Upper lobe of left lung (tissue), 6 donors: ENCODE data around the gene KCNT1. TPM values are rescaled to one million over a fixed set of nuclear protein-coding genes. Genes with fewer than 3 reads are reported as not detected.

Source experiments
- ATAC-seq, 2 donors: fragments of 200-7000 bp; cut with Tn5 transposase; one replicate each; pipeline ENCODE4 v1.9.1; 2022; ENCODE audit warnings: mild to moderate bottlenecking in 2 of 2, moderate library complexity in 2 of 2; ENCODE audit not compliant: low FRiP score in 2 of 2
- DNase-seq, 2 donors: peaks; one replicate each; pipeline ENCODE4 v3.0.0-alpha.2; 2019 to 2020
- H3K27ac ChIP-seq, 4 donors: fragments of 200-600 bp; sonication (generic); one replicate each; pipeline ENCODE4 v1.5.1; 2016 to 2019
- H3K27me3 ChIP-seq, 4 donors: fragments of 200-600 bp; sonication (generic); one replicate each; pipeline ENCODE4 v1.5.1; 2017 to 2019
- H3K36me3 ChIP-seq, 4 donors: fragments of 200-600 bp; sonication (generic); one replicate each; pipeline ENCODE4 v1.5.1; 2016 to 2019
- H3K4me1 ChIP-seq, 4 donors: fragments of 200-600 bp; sonication (generic); one replicate each; pipeline ENCODE4 v1.5.1; 2018 to 2019
- H3K4me3 ChIP-seq, 4 donors: fragments of 200-600 bp; sonication (generic); one replicate each; pipeline ENCODE4 v1.5.1; 2017 to 2019; ENCODE audit warnings: mild to moderate bottlenecking in 2 of 4, moderate library complexity in 1 of 4
- H3K9me3 ChIP-seq, 4 donors: fragments of 200-600 bp; sonication (generic); one replicate each; pipeline ENCODE4 v1.5.1; 2018 to 2019
- CTCF ChIP-seq, 6 experiments: fragments of 450-650 bp in 4 of 6; fragments of 200-600 bp in 2 of 6; sonication (generic) in 2 of 6; IDR thresholded peaks; one replicate each; pipeline ENCODE4 v1.5.1; 2016 to 2019; ENCODE audit warnings: antibody characterized with exemption in 6 of 6
- EP300 ChIP-seq, 4 donors: sonication (generic); formaldehyde crosslinking; IDR thresholded peaks; one replicate each; pipeline ENCODE4 v1.5.1; 2017; ENCODE audit warnings: antibody characterized with exemption in 4 of 4, control low read depth in 2 of 4
- POLR2A ChIP-seq, 4 donors: fragments of 450-650 bp; IDR thresholded peaks; one replicate each; pipeline ENCODE4 v1.5.1; 2016 to 2017; ENCODE audit warnings: antibody characterized with exemption in 4 of 4, mild to moderate bottlenecking in 2 of 4
- POLR2AphosphoS5 ChIP-seq, 2 donors: sonication (generic); formaldehyde crosslinking; IDR thresholded peaks; one replicate each; pipeline ENCODE4 v1.5.1; 2017; ENCODE audit warnings: antibody characterized with exemption in 2 of 2
- WGBS, 2 donors: methylation state at CpG; one replicate each; pipeline ENCODE4 v1.1.5; 2017 to 2018; 5-methylcytosine and 5-hydroxymethylcytosine counted together
- total RNA-seq, 6 donors: library from RNA; depleted of rRNA in 4 of 6; stranded (reverse); fragments of >200 nt in 4 of 6; gene quantifications; one replicate each; pipeline versions ENCODE4 v1.1.0 to v1.2.1, GENCODE V29; 2016 to 2021
- donor health status: DM: no; HTN: no; CAD: no; lungs with moderate emphysema.
- donor health status: DM: no; HTN: yes; CAD: no; lungs with severe emphysema.

Gene KCNT1
- total RNA-seq, 6 donors from 2014 or later: 0.11 to 1.0 (median 0.31) TPM; not detected in 2

DNA sequence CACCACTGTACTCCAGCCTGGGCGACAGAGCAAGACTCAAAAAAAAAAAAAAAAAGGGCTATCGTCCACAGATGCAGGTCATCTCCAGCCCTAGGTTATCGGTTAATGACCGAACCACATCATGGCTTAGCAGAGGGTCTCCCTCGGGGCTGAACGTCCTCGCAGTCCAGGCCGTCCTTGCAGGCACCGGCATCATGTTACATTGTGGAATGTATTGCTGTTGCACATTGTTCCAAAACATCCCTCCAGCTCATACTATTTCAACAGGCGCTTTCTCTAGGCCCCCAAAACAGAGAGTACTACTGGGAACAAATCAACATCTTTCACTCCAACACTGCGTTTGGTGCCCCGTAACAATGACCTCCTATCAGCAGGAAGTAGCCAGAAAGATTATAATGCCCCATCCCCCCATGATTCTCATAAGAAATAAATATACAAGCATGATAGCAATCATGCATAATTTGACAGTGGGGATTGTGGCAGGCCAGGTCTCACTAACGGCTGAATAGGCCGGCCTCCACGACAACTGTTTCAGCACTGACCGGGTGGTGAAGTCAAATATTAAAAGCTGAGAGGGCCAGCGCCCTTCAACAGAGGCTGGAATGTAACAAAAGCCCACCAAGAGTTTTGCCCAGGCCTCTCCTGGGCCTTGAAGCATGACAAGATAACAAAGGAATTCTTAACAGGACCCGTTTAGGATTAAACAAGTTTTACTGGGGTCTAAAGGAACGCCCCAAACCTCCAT is 40.0 kb upstream of the KCNT1 start:
- ATAC-seq (no peak), DNase-seq (peak in 1 of 2 donors; percentile 12)
- H3K4me1 ChIP-seq: no peaks in the 10 kb centered on the region
- TF ChIP-seq POLR2AphosphoS5 (IDR thresholded peaks at IDR 0.05) (no peak), CTCF (IDR thresholded peaks at IDR 0.05) (no peak)
- H3K27ac ChIP-seq: no peak overlapping the region
- no peaks in the 10 kb centered on the region for H3K9me3 ChIP-seq
- H3K36me3 ChIP-seq: no peaks in the 10 kb centered on the region
- WGBS, 2 donors: 58 to 71% methylated on average over 19 of the region's 19 CpGs
- no peaks in the 10 kb centered on the region for H3K27me3 ChIP-seq
- no peak overlapping the region for H3K4me3 ChIP-seq

DNA sequence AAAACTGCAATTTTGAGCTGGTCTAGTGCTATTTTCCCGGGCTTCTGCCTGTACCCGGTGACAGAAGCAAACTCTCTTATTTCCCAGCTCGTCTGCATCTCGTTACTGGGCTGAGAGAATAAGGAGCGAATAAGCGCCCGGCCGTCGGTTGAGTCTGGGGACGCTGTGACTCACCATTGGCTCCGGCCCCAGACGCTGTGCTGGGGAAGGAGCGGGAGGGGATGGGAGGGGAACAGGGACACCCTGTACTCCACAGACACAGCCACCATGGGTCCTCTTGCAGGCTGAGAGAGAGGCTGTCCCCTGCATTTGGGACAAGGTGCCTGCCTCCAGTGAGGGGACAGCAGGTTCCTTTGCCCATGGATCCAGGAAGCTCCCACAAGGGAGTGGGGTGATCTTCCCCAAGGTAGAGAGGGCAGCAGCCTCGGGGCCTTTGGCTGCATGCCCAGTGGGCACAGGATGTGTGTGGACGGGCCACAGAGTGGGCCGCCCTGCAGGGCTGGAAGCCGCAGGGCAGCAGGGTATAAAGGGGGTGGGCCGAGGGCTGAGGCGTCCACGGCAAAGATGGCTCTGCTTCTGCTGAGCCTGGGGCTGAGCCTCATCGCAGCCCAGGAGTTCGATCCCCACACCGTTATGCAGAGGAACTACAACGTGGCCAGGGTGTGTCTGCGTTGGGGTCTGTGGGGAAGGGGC is 39.1 kb upstream of the KCNT1 start, which contains the start of gene LCN9:
Gene LCN9 (plus strand): TSS at position 552 of the 693 bp plus-strand sequence. CDS start 13 bp downstream, at position 565.
- Histone ChIP-seq H3K27ac (no peak within 1 kb of the TSS), H3K4me1 (no peaks in the 10 kb centered on the region), H3K9me3 (no peaks in the 10 kb centered on the region), H3K27me3 (no peaks in the 10 kb centered on the region), H3K36me3 (no peaks in the 10 kb centered on the region), H3K4me3 (no peak within 1 kb of the TSS)
- DNase-seq (peak; percentile 9 to 54), ATAC-seq (no peak)
- no peak for TF ChIP-seq POLR2A (IDR thresholded peaks at IDR 0.05)
- no peak for TF ChIP-seq EP300 (IDR thresholded peaks at IDR 0.05)
- no peak for TF ChIP-seq CTCF (IDR thresholded peaks at IDR 0.05)
- no peak for TF ChIP-seq POLR2AphosphoS5 (IDR thresholded peaks at IDR 0.05)
- WGBS, 2 donors: 63 to 64% methylated on average over 13 to 25 of the region's 25 CpGs

DNA sequence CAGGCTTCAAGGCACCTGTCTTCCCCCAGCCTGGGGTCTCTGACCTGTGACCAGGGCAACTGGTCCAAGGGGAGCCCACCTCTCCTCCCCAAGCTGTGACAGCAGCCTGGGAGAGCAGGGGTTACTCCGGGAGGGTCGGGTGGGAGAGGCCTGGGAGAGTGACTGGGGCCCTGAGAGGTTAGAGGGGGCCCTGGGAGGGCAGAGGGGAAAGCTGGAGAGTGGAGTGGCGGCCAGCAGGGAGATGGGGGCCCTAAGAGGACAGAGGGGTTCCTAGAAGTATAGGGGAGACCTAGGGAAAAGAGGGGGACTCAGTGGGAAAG is 38.6 kb upstream of the KCNT1 start:
- Histone ChIP-seq H3K27me3 (no peaks in the 10 kb centered on the region), H3K36me3 (no peaks in the 10 kb centered on the region), H3K27ac (no peak overlapping the region), H3K4me3 (no peak overlapping the region), H3K4me1 (no peaks in the 10 kb centered on the region), H3K9me3 (peaks cover 0 to under 1% (median 0%) of the 10 kb centered on the region in 4 donors)
- no peak for ATAC-seq
- DNase-seq: no peak
- 63 to 67% methylated on average over 3 of the region's 3 CpGs for WGBS, 2 donors
- TF ChIP-seq POLR2AphosphoS5 (IDR thresholded peaks at IDR 0.05): no peak
- TF ChIP-seq POLR2A (IDR thresholded peaks at IDR 0.05): no peak
- TF ChIP-seq CTCF (IDR thresholded peaks at IDR 0.05): no peak
- TF ChIP-seq EP300 (IDR thresholded peaks at IDR 0.05): no peak

DNA sequence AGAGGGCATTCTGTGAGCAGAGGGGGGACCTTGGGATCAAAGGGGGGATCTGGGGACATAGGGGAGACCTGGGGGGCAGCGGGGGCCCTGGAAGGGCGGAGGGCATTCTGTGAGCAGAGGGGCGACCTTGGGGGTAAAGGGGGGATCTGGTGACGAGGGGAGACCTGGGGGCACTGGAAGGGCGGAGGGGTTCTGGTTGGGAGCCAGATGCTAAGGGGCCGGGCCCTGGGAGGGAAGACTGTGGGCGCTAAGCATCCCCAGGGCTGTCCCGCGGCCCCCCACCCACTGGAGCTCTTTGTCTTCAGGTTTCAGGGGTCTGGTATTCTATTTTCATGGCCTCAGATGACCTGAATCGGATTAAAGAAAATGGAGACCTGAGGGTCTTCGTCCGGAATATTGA is 38.1 kb upstream of the KCNT1 start:
- Histone ChIP-seq H3K4me1 (no peaks in the 10 kb centered on the region), H3K9me3 (peaks cover 0 to 5% (median 0%) of the 10 kb centered on the region in 4 donors), H3K4me3 (no peak overlapping the region), H3K36me3 (no peaks in the 10 kb centered on the region), H3K27ac (no peak overlapping the region), H3K27me3 (no peaks in the 10 kb centered on the region)
- WGBS, 2 donors: 74 to 84% methylated on average over 10 to 12 of the region's 12 CpGs
- peak in 1 of 2 donors; percentile 33 for DNase-seq
- ATAC-seq: no peak
- TF ChIP-seq POLR2AphosphoS5 (IDR thresholded peaks at IDR 0.05): no peak
- no peak for TF ChIP-seq CTCF (IDR thresholded peaks at IDR 0.05)
- no peak for TF ChIP-seq EP300 (IDR thresholded peaks at IDR 0.05)
- TF ChIP-seq POLR2A (IDR thresholded peaks at IDR 0.05): no peak
